Subcutaneous adipose tissue (tissue), 4 donors: ENCODE data around the gene ZXDC. TPM values are rescaled to one million over a fixed set of nuclear protein-coding genes. Genes with fewer than 3 reads are reported as not detected.

Experiments used
- CTCF ChIP-seq: fragments of 450-650 bp; IDR thresholded peaks from one replicate; pipeline ENCODE4 v1.5.1; 2016; ENCODE audit warnings: low read depth, mild to moderate bottlenecking, control low read depth, antibody characterized with exemption, moderate library complexity
- total RNA-seq, 4 donors: library from RNA; depleted of rRNA; stranded (reverse); fragments of >200 nt; gene quantifications; one replicate each; pipeline ENCODE4 v1.1.0, GENCODE V29; 2016

Gene ZXDC
- total RNA-seq, 4 donors from 2014 or later: 24.0 to 44.8 (median 26.3) TPM

- no peak for TF ChIP-seq CTCF
Measured at GRCh38 chr3:126466886-126467610, 8.6 kb downstream of the ZXDC start.

DNA sequence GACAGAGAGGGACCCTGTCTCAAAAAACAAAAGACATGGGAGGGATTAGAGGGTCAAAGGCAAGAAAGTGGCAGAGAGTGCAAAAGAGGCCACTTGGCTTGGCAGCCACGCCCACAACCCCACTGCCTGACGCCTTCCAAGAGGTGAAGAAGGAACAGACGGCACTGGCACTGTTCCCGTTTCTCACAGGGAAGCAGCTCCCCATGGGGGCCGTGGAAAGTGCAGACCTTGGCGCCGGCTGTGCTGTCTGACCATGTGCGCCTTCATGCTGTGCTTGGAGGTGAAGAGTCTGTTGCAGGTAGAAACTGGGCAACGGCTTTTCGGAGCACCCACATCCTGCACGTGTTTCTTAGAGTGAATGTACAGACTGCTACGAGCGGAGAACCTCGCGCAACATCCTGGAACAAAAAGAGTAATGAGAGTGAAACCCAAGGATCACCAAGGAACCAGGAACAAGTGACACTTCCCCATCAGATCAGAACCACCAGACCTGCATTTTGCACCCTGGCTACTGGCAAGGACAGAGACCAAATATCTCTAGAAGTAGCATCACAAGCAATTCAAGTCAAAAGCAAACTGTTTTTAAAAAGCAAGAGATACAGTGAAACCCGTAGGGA is 9.7 kb downstream of the ZXDC start:
- no peak for TF ChIP-seq CTCF

GRCh38 chr3:126464997-126465396 is 10.7 kb downstream of the ZXDC start:
- no peak for TF ChIP-seq CTCF

DNA sequence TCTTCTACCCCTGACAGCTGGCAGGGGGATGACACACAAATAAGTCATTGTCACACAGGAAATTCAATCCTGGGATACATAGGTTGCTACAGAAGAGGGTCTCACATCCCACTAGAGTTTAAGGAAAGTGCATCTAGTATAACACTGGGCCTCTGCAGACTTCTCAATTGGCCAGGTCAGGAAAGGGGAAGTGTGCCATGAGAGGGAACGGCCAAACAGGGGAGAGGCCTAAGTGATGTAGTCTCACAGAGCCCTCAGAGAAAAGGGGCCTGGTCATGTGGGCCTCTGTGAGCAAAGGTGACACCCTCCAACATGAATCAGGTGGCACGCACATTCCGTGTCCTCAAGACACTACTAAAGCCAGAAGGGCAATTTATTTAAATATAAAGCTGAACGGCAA is 11.2 kb downstream of the ZXDC start:
- no peak for TF ChIP-seq CTCF

DNA sequence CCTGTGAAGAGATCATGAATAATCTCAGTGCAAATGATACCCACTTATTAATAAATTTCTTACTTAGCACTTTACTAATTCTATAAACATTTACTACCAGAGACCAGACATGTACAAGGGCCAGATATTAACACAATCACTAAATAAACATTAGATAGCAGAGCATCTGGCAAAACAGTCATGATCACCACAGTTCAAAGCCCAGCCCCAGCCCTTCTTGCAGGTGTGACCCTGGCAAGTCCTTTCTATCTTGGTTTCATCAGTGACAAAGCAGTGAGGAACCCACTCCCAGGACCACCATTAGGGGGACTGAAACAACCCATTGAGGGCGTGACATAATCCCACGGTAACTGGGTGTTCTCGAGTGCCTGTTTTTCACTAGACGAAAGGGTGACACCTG is 11.6 kb downstream of the ZXDC start:
- no peak for TF ChIP-seq CTCF

GRCh38 chr3:126463521-126463920 is 12.2 kb downstream of the ZXDC start:
- no peak for TF ChIP-seq CTCF

DNA sequence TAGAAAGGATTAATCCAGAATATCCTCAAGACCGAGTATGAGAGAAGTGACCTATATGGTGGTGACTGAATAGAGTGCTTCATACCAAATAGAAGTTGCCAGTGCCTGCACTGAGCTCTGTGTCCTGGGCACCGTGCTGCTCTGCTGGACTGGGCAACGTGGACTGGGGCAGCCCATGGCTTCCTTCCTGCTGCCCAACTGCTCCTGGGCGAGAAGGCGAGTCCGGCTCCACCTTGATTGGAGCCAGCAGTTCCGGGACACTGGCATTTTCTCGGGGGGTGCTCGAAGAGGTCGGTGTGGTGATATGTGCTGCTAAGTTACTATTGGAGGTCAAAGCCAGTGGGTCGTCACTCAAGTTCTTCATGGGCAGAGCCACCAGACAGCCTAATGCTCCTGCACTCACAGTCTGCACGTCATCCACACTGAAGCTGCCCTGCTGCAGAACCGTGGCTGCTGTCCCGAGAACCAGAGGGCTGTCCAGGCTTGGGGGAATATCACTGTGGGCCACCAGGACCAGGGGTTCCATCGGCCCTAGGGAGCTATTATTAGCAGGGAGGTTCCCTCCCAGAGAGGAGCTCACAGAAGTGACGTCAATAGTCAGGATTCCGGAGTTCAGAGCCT is 14.1 kb downstream of the ZXDC start:
- no peak for TF ChIP-seq CTCF
